ENCODE results near the gene PRKCB.
"Not testable (repeated sequence)": the region's sequence is repeated elsewhere in the genome, so short reads cannot be mapped to it uniquely, and the experiment has no call there.

PRKCB gene

GRCh38 chr16:24152048-24152447 lies 316.3 kb downstream of the PRKCB start:
- not testable (repeated sequence) for H3K9ac ChIP-seq (ENCODE audit: low read length); H3K27ac ChIP-seq (ENCODE audit: low read depth, low read length); H3K36me3 ChIP-seq (ENCODE audit: insufficient read depth, low read length); H3K4me3 ChIP-seq (ENCODE audit: low read depth in 1 of 2, low read length in 2 of 2); H3K9me3 ChIP-seq (ENCODE audit: low read length); H3K27me3 ChIP-seq (ENCODE audit: control insufficient read depth in 1 of 2, insufficient read depth in 2 of 2, low read length in 2 of 2)
- peaks cover 10% of the 10 kb centered on the region for H3K4me1 ChIP-seq (ENCODE audit: insufficient read depth, low read length)

- Histone ChIP-seq H3K4me3 (ENCODE audit: low read depth in 1 of 2, low read length in 2 of 2) (no peak overlapping the region), H3K27ac (ENCODE audit: low read depth, low read length) (no peak overlapping the region), H3K9ac (ENCODE audit: low read length) (no peak overlapping the region), H3K4me1 (ENCODE audit: insufficient read depth, low read length) (peaks cover 10% of the 10 kb centered on the region), H3K27me3 (ENCODE audit: control insufficient read depth in 1 of 2, insufficient read depth in 2 of 2, low read length in 2 of 2) (no peaks in the 10 kb centered on the region), H3K36me3 (ENCODE audit: insufficient read depth, low read length) (no peaks in the 10 kb centered on the region), H3K9me3 (ENCODE audit: low read length) (no peaks in the 10 kb centered on the region)
Measured at GRCh38 chr16:24152826-24153225, 317.0 kb downstream of the PRKCB start.

GRCh38 chr16:24156777-24157176 lies 321.0 kb downstream of the PRKCB start:
- Histone ChIP-seq H3K9me3 (ENCODE audit: low read length) (no peaks in the 10 kb centered on the region), H3K4me3 (ENCODE audit: low read depth in 1 of 2, low read length in 2 of 2) (no peak overlapping the region), H3K27me3 (ENCODE audit: control insufficient read depth in 1 of 2, insufficient read depth in 2 of 2, low read length in 2 of 2) (no peaks in the 10 kb centered on the region), H3K4me1 (ENCODE audit: insufficient read depth, low read length) (peaks cover 10% of the 10 kb centered on the region), H3K36me3 (ENCODE audit: insufficient read depth, low read length) (no peaks in the 10 kb centered on the region), H3K9ac (ENCODE audit: low read length) (no peak overlapping the region), H3K27ac (ENCODE audit: low read depth, low read length) (no peak overlapping the region)

GRCh38 chr16:24163935-24164334 lies 328.2 kb downstream of the PRKCB start:
- Histone ChIP-seq H3K27ac (ENCODE audit: low read depth, low read length) (no peak overlapping the region), H3K27me3 (ENCODE audit: control insufficient read depth in 1 of 2, insufficient read depth in 2 of 2, low read length in 2 of 2) (no peaks in the 10 kb centered on the region), H3K9ac (ENCODE audit: low read length) (no peak overlapping the region), H3K4me3 (ENCODE audit: low read depth in 1 of 2, low read length in 2 of 2) (no peak overlapping the region), H3K4me1 (ENCODE audit: insufficient read depth, low read length) (no peaks in the 10 kb centered on the region), H3K9me3 (ENCODE audit: low read length) (no peaks in the 10 kb centered on the region), H3K36me3 (ENCODE audit: insufficient read depth, low read length) (no peaks in the 10 kb centered on the region)

- H3K36me3 ChIP-seq (ENCODE audit: insufficient read depth, low read length): no peaks in the 10 kb centered on the region
- no peaks in the 10 kb centered on the region for H3K4me1 ChIP-seq (ENCODE audit: insufficient read depth, low read length)
- H3K27me3 ChIP-seq (ENCODE audit: control insufficient read depth in 1 of 2, insufficient read depth in 2 of 2, low read length in 2 of 2): no peaks in the 10 kb centered on the region
- no peaks in the 10 kb centered on the region for H3K9me3 ChIP-seq (ENCODE audit: low read length)
- no peak overlapping the region for H3K9ac ChIP-seq (ENCODE audit: low read length)
- no peak overlapping the region for H3K27ac ChIP-seq (ENCODE audit: low read depth, low read length)
- no peak overlapping the region for H3K4me3 ChIP-seq (ENCODE audit: low read depth in 1 of 2, low read length in 2 of 2)
Measured at GRCh38 chr16:24164416-24164815, 328.6 kb downstream of the PRKCB start.

GRCh38 chr16:24165273-24165672 lies 329.5 kb downstream of the PRKCB start:
- H3K4me3 ChIP-seq (ENCODE audit: low read depth in 1 of 2, low read length in 2 of 2): no peak overlapping the region
- H3K9ac ChIP-seq (ENCODE audit: low read length): no peak overlapping the region
- H3K27me3 ChIP-seq (ENCODE audit: control insufficient read depth in 1 of 2, insufficient read depth in 2 of 2, low read length in 2 of 2): no peaks in the 10 kb centered on the region
- no peaks in the 10 kb centered on the region for H3K36me3 ChIP-seq (ENCODE audit: insufficient read depth, low read length)
- no peaks in the 10 kb centered on the region for H3K9me3 ChIP-seq (ENCODE audit: low read length)
- no peak overlapping the region for H3K27ac ChIP-seq (ENCODE audit: low read depth, low read length)
- H3K4me1 ChIP-seq (ENCODE audit: insufficient read depth, low read length): no peaks in the 10 kb centered on the region

GRCh38 chr16:24166661-24167528 lies 331.1 kb downstream of the PRKCB start:
- no peaks in the 10 kb centered on the region for H3K4me1 ChIP-seq (ENCODE audit: insufficient read depth, low read length)
- H3K9ac ChIP-seq (ENCODE audit: low read length): no peak overlapping the region
- H3K36me3 ChIP-seq (ENCODE audit: insufficient read depth, low read length): no peaks in the 10 kb centered on the region
- no peak overlapping the region for H3K4me3 ChIP-seq (ENCODE audit: low read depth in 1 of 2, low read length in 2 of 2)
- no peaks in the 10 kb centered on the region for H3K9me3 ChIP-seq (ENCODE audit: low read length)
- no peaks in the 10 kb centered on the region for H3K27me3 ChIP-seq (ENCODE audit: control insufficient read depth in 1 of 2, insufficient read depth in 2 of 2, low read length in 2 of 2)
- no peak overlapping the region for H3K27ac ChIP-seq (ENCODE audit: low read depth, low read length)

- Histone ChIP-seq H3K27ac (ENCODE audit: low read depth, low read length) (no peak overlapping the region), H3K27me3 (ENCODE audit: control insufficient read depth in 1 of 2, insufficient read depth in 2 of 2, low read length in 2 of 2) (no peaks in the 10 kb centered on the region), H3K4me3 (ENCODE audit: low read depth in 1 of 2, low read length in 2 of 2) (no peak overlapping the region), H3K9ac (ENCODE audit: low read length) (no peak overlapping the region), H3K4me1 (ENCODE audit: insufficient read depth, low read length) (no peaks in the 10 kb centered on the region), H3K36me3 (ENCODE audit: insufficient read depth, low read length) (no peaks in the 10 kb centered on the region), H3K9me3 (ENCODE audit: low read length) (no peaks in the 10 kb centered on the region)
Measured at GRCh38 chr16:24168856-24169255, 333.1 kb downstream of the PRKCB start.

- Histone ChIP-seq H3K4me3 (ENCODE audit: low read depth in 1 of 2, low read length in 2 of 2) (no peak overlapping the region), H3K36me3 (ENCODE audit: insufficient read depth, low read length) (no peaks in the 10 kb centered on the region), H3K4me1 (ENCODE audit: insufficient read depth, low read length) (no peaks in the 10 kb centered on the region), H3K9ac (ENCODE audit: low read length) (no peak overlapping the region), H3K27me3 (ENCODE audit: control insufficient read depth in 1 of 2, insufficient read depth in 2 of 2, low read length in 2 of 2) (no peaks in the 10 kb centered on the region), H3K9me3 (ENCODE audit: low read length) (no peaks in the 10 kb centered on the region), H3K27ac (ENCODE audit: low read depth, low read length) (no peak overlapping the region)
Measured at GRCh38 chr16:24170407-24170806, 334.6 kb downstream of the PRKCB start.

- no peaks in the 10 kb centered on the region for H3K36me3 ChIP-seq (ENCODE audit: insufficient read depth, low read length)
- H3K27ac ChIP-seq (ENCODE audit: low read depth, low read length): no peak overlapping the region
- H3K9ac ChIP-seq (ENCODE audit: low read length): no peak overlapping the region
- H3K27me3 ChIP-seq (ENCODE audit: control insufficient read depth in 1 of 2, insufficient read depth in 2 of 2, low read length in 2 of 2): no peaks in the 10 kb centered on the region
- no peak overlapping the region for H3K4me3 ChIP-seq (ENCODE audit: low read depth in 1 of 2, low read length in 2 of 2)
- no peaks in the 10 kb centered on the region for H3K9me3 ChIP-seq (ENCODE audit: low read length)
- H3K4me1 ChIP-seq (ENCODE audit: insufficient read depth, low read length): no peaks in the 10 kb centered on the region
Measured at GRCh38 chr16:24174504-24174903, 338.7 kb downstream of the PRKCB start.

- Histone ChIP-seq H3K9ac (ENCODE audit: low read length) (no peak overlapping the region), H3K4me1 (ENCODE audit: insufficient read depth, low read length) (no peaks in the 10 kb centered on the region), H3K27ac (ENCODE audit: low read depth, low read length) (no peak overlapping the region), H3K4me3 (ENCODE audit: low read depth in 1 of 2, low read length in 2 of 2) (no peak overlapping the region), H3K9me3 (ENCODE audit: low read length) (no peaks in the 10 kb centered on the region), H3K27me3 (ENCODE audit: control insufficient read depth in 1 of 2, insufficient read depth in 2 of 2, low read length in 2 of 2) (no peaks in the 10 kb centered on the region), H3K36me3 (ENCODE audit: insufficient read depth, low read length) (no peaks in the 10 kb centered on the region)
Measured at GRCh38 chr16:24174957-24175356, 339.2 kb downstream of the PRKCB start.

- Histone ChIP-seq H3K4me3 (ENCODE audit: low read depth in 1 of 2, low read length in 2 of 2) (no peak overlapping the region), H3K27ac (ENCODE audit: low read depth, low read length) (no peak overlapping the region), H3K9me3 (ENCODE audit: low read length) (no peaks in the 10 kb centered on the region), H3K4me1 (ENCODE audit: insufficient read depth, low read length) (no peaks in the 10 kb centered on the region), H3K36me3 (ENCODE audit: insufficient read depth, low read length) (no peaks in the 10 kb centered on the region), H3K9ac (ENCODE audit: low read length) (no peak overlapping the region), H3K27me3 (ENCODE audit: control insufficient read depth in 1 of 2, insufficient read depth in 2 of 2, low read length in 2 of 2) (no peaks in the 10 kb centered on the region)
Measured at GRCh38 chr16:24178496-24178895, 342.7 kb downstream of the PRKCB start.
